ENCODE results near the gene GLP2R. TPM values are rescaled to one million over a fixed set of nuclear protein-coding genes. Genes with fewer than 3 reads are reported as not detected.

The GLP2R gene
- total and polyA plus RNA-seq, 2 of the 8 experiments (the other 6 are each of a cell fraction or from before 2014, with no cell fraction given) = not detected

DNA sequence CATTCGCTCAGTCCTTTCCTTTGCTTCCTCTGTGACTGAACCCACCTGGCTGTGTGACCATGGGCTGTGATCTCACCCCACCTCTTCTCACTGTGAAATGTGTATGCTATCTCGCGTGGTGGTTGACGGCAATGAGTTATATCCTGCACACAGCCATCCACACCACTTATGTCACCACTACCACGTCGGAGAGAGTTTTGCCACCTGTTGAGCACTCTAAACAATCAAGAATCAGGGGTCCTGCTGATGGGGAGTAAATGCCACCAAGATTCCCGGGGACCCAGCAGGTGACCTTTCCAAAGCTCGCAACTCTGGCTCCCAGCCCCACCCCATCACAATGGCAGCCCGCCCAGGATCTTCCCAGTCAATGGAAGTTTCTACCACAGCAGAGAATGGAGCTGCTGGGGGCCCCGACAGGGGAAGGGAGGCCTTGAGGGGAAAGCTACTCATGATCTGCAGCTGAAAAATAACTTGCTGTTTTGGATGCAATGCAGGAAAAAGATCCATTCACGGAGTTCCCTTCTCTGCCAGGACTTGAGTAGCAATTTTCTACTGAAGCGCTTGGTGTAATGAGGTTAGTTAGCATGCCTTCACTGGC, 105.5 kb downstream of the GLP2R start:
- Histone ChIP-seq H2AK5ac (ENCODE audit: low read depth, low read length) (no peak overlapping the region), H4K8ac (ENCODE audit: extremely low read depth, insufficient read depth, low read length) (no peak overlapping the region), H4K5ac (ENCODE audit: insufficient read length, low read depth, low read length) (no peak overlapping the region), H2BK5ac (ENCODE audit: low read depth, low read length) (no peak overlapping the region), H4K91ac (replicated peaks; ENCODE audit: insufficient read length, low read length) (no peak overlapping the region), H3K56ac (replicated peaks; ENCODE audit: insufficient read length, low read depth, low read length) (no peak overlapping the region), H3K27me3 (replicated peaks in 1 of 4; ENCODE audit: control insufficient read depth in 3 of 4, extremely low read depth in 1 of 4, insufficient read depth in 3 of 4, low read length in 3 of 4) (no peaks in the 10 kb centered on the region), H3K79me2 (ENCODE audit: control insufficient read depth in 1 of 2, insufficient read depth in 2 of 2, low read length in 2 of 2) (no peaks in the 10 kb centered on the region), H3K4ac (replicated peaks; ENCODE audit: insufficient read length, low read depth, low read length) (no peak overlapping the region), H3K9me3 (ENCODE audit: insufficient read depth in 2 of 2, low read depth in 1 of 2, low read length in 1 of 2) (no peaks in the 10 kb centered on the region), H3K9ac (replicated peaks in 1 of 4; ENCODE audit: extremely low read depth in 1 of 4, low read depth in 3 of 4, low read length in 3 of 4) (no peak overlapping the region), H3K23ac (ENCODE audit: insufficient read length) (no peak overlapping the region), H2BK12ac (ENCODE audit: low read depth, low read length) (no peak overlapping the region), H3K4me3 (ENCODE audit: extremely low read depth in 1 of 4, insufficient read depth in 2 of 4, low read depth in 3 of 4, low read length in 4 of 4) (no peak overlapping the region), H2BK120ac (replicated peaks; ENCODE audit: low read depth, low read length) (no peak overlapping the region), H2BK20ac (ENCODE audit: low read length) (no peak overlapping the region), H3K4me1 (replicated peaks in 1 of 4; ENCODE audit: control insufficient read depth in 3 of 4, insufficient read depth in 4 of 4, low read length in 3 of 4) (peaks cover 0 to 5% (median 2%) of the 10 kb centered on the region in 4 experiments; a peak in 3 of 7 replicates), H4K20me1 (replicated peaks in 1 of 2; ENCODE audit: control insufficient read depth in 1 of 2, insufficient read depth in 2 of 2, low read length in 2 of 2) (no peaks in the 10 kb centered on the region), H3K14ac (ENCODE audit: insufficient read length) (no peak overlapping the region), H3K18ac (ENCODE audit: extremely low read depth, low read length) (no peak overlapping the region), H3K27ac (ENCODE audit: low read depth, low read length) (no peak overlapping the region), H3K79me1 (ENCODE audit: low read depth, low read length) (no peaks in the 10 kb centered on the region), H3K23me2 (ENCODE audit: low read depth, low read length) (no peaks in the 10 kb centered on the region), H2BK15ac (ENCODE audit: low read length) (no peak overlapping the region), H2AFZ (ENCODE audit: low read length) (no peak overlapping the region), H3K36me3 (ENCODE audit: control insufficient read depth in 2 of 4, insufficient read depth in 4 of 4, low read length in 3 of 4) (no peaks in the 10 kb centered on the region), H3K4me2 (ENCODE audit: insufficient read depth in 1 of 2, low read depth in 2 of 2, low read length in 2 of 2) (no peak overlapping the region)
- DNase-seq (ENCODE audit: low read depth in 1 of 2, low spot score in 2 of 2) (no peak), FAIRE-seq (no peak)
- no peak for TF ChIP-seq EZH2 (IDR thresholded peaks at IDR 0.05; ENCODE audit: low read depth, low read length, severe bottlenecking)
- TF ChIP-seq TAF1 (IDR thresholded peaks at IDR 0.05; ENCODE audit: low read depth, low read length) = no peak
- no peak for TF ChIP-seq CBX8 (IDR thresholded peaks at IDR 0.05; ENCODE audit: borderline replicate concordance, low read depth, low read length)
- TF ChIP-seq SIX5 (IDR thresholded peaks at IDR 0.05; ENCODE audit: low read depth, low read length) = no peak
- no peak for TF ChIP-seq EP300 (IDR thresholded peaks at IDR 0.05; ENCODE audit: borderline replicate concordance in 1 of 2, low read depth in 2 of 2, low read length in 2 of 2)
- no peak for TF ChIP-seq SAP30 (IDR thresholded peaks at IDR 0.05; ENCODE audit: insufficient read depth, insufficient replicate concordance, low read length)
- no peak for TF ChIP-seq NRF1 (IDR thresholded peaks at IDR 0.05; ENCODE audit: low read depth, low read length)
- no peak for TF ChIP-seq HDAC6 (IDR thresholded peaks at IDR 0.05; ENCODE audit: low read depth, low read length)
- no peak for TF ChIP-seq PHF8 (conservative IDR thresholded peaks at IDR 0.05; ENCODE audit: low read depth, low read length)
- TF ChIP-seq, protein P1, sequence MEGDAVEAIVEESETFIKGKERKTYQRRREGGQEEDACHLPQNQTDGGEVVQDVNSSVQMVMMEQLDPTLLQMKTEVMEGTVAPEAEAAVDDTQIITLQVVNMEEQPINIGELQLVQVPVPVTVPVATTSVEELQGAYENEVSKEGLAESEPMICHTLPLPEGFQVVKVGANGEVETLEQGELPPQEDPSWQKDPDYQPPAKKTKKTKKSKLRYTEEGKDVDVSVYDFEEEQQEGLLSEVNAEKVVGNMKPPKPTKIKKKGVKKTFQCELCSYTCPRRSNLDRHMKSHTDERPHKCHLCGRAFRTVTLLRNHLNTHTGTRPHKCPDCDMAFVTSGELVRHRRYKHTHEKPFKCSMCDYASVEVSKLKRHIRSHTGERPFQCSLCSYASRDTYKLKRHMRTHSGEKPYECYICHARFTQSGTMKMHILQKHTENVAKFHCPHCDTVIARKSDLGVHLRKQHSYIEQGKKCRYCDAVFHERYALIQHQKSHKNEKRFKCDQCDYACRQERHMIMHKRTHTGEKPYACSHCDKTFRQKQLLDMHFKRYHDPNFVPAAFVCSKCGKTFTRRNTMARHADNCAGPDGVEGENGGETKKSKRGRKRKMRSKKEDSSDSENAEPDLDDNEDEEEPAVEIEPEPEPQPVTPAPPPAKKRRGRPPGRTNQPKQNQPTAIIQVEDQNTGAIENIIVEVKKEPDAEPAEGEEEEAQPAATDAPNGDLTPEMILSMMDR (IDR thresholded peaks at IDR 0.05; ENCODE audit: control extremely low read depth in 1 of 3, insufficient read depth in 1 of 3, low read depth in 1 of 3, low read length in 3 of 3) = no peak
- ChIA-PET POLR2A (ENCODE audit: partially characterized antibody) (interaction anchor here (0.6 kb wide), 1 partner anchor 304 kb away, joined by 3 read pairs; no protein-coding TSS in a partner anchor), CTCF (ENCODE audit: partially characterized antibody) (interaction anchor here (0.6 to 8.4 kb wide), 8 partner anchors 11 to 683 kb away, joined by 3 to 130 read pairs (median 22); partner anchors contain the start of gene RCVRN)
- WGBS, 2 experiments (ENCODE audit: extremely low coverage in 1 of 2, insufficient coverage in 1 of 2, insufficient read length in 1 of 2, insufficient replicate concordance in 2 of 2, low coverage in 1 of 2, low lambda C conversion rate in 2 of 2, missing lambda C conversion rate in 1 of 2) = 83% methylated on average over 12 of the region's 12 CpGs; no CpG with 5 or more reads in 1 of the 2 experiments

Measured in H1 (cell line).